Endothelial cell of umbilical vein (primary cell): Measurements from ENCODE around the gene FOXL3. TPM values are rescaled to one million over a fixed set of nuclear protein-coding genes. Genes with fewer than 3 reads are reported as not detected.
"Not testable (repeated sequence)": the region's sequence is repeated elsewhere in the genome, so short reads cannot be mapped to it uniquely, and the experiment has no call there.

Experiments used
- BruUV-seq: library from RNA; stranded (reverse); fragments of 400-500 nt; replicated peaks from 2 replicates; lab custom pipeline; 2021; lab: Mats Ljungman, UMichigan
- CTCF ChIA-PET: fragments of 300-600, 350-600 bp; sonication (Branson Sonifier 250); formaldehyde crosslinking; loops from one replicate; lab custom pipeline; 2021; ENCODE audit warnings: antibody characterized with exemption, inconsistent platforms; lab: Charles Lee
- POLR2A ChIA-PET: fragments of 300-600, 350-600 bp; sonication (Branson Sonifier 250); formaldehyde crosslinking; loops from one replicate; lab custom pipeline; 2021; ENCODE audit warnings: antibody characterized with exemption, inconsistent platforms; lab: Charles Lee
- DNase-seq: peaks from one replicate; pipeline ENCODE4 v3.0.0-alpha.2; 2011; ENCODE audit warnings: low read depth, low spot score
- FAIRE-seq: peaks from 2 replicates; lab custom pipeline; 2011; peaks lifted over from hg19 to GRCh38; lab: Jason Lieb, UNC
- H2AFZ ChIP-seq: 2 replicates; pipeline ENCODE4 v1.6.0; 2012; ENCODE audit warnings: low read depth, low read length, control low read depth, inconsistent platforms
- H3K27ac ChIP-seq: 2 replicates; pipeline ENCODE4 v1.5.1; 2011; ENCODE audit warnings: low read depth, mild to moderate bottlenecking, control low read depth, low read length, moderate library complexity; ENCODE audit not compliant: insufficient read depth
- H3K27me3 ChIP-seq, 2 experiments: 2 replicates each; pipeline versions ENCODE4 v1.6.0 to v1.6.1; 2011; ENCODE audit warnings: low read length in 2 of 2, mixed read lengths in 1 of 2; ENCODE audit not compliant: control insufficient read depth in 2 of 2, insufficient read depth in 2 of 2
- H3K36me3 ChIP-seq, 2 experiments: 2 replicates in 1 of 2; 3 replicates in 1 of 2; pipeline ENCODE4 v1.5.1; 2011; ENCODE audit warnings: low read length in 2 of 2, mild to moderate bottlenecking in 1 of 2, moderate library complexity in 1 of 2; ENCODE audit not compliant: control insufficient read depth in 2 of 2, insufficient read depth in 2 of 2; ENCODE audit errors: extremely low read depth in 1 of 2
- H3K4me1 ChIP-seq: 3 replicates; pipeline ENCODE4 v1.5.1; 2011; ENCODE audit warnings: mild to moderate bottlenecking, low read length; ENCODE audit not compliant: control insufficient read depth, insufficient read depth; ENCODE audit errors: extremely low read depth
- H3K4me2 ChIP-seq: 2 replicates; pipeline ENCODE4 v1.6.1; 2011; ENCODE audit warnings: low read length, control low read depth, mixed read lengths; ENCODE audit not compliant: insufficient read depth
- H3K4me3 ChIP-seq, 3 experiments: fragments of 200-600 bp in 1 of 3; sonication (generic), shearing (Covaris generic) in 1 of 3; replicated peaks in 1 of 3; 2 replicates each; pipeline ENCODE4 v1.5.1; 2011 to 2016; ENCODE audit warnings: control low read depth in 3 of 3, low read length in 3 of 3, mild to moderate bottlenecking in 2 of 3, inconsistent platforms in 1 of 3, low read depth in 1 of 3, moderate library complexity in 1 of 3; ENCODE audit not compliant: insufficient read depth in 1 of 3
- H3K79me2 ChIP-seq: 2 replicates; pipeline ENCODE4 v1.6.0; 2012; ENCODE audit warnings: low read length, inconsistent platforms; ENCODE audit not compliant: control insufficient read depth, insufficient read depth
- H3K9ac ChIP-seq: replicated peaks from 2 replicates; pipeline ENCODE3; 2011; ENCODE audit warnings: low read length, control low read depth; ENCODE audit not compliant: insufficient read depth; ENCODE audit errors: extremely low read depth
- H3K9me1 ChIP-seq: replicated peaks from 3 replicates; pipeline ENCODE4 v1.6.0; 2011; ENCODE audit warnings: mild to moderate bottlenecking, low read length; ENCODE audit not compliant: control insufficient read depth, insufficient read depth; ENCODE audit errors: extremely low read depth
- H3K9me3 ChIP-seq: replicated peaks from 2 replicates; pipeline ENCODE4 v1.5.1; 2012; ENCODE audit warnings: low read length, inconsistent platforms; ENCODE audit not compliant: control insufficient read depth, insufficient read depth
- H4K20me1 ChIP-seq: replicated peaks from 2 replicates; pipeline ENCODE3; 2011; ENCODE audit warnings: mild to moderate bottlenecking, low read length; ENCODE audit not compliant: control insufficient read depth, insufficient read depth; ENCODE audit errors: extremely low read depth
- MYC ChIP-seq: IDR thresholded peaks from one replicate; pipeline ENCODE4 v1.6.1; 2011; ENCODE audit warnings: mild to moderate bottlenecking, low read depth, low read length
- POLR2A ChIP-seq: IDR thresholded peaks from 2 replicates; pipeline ENCODE4 v1.6.1; 2012; ENCODE audit warnings: low read depth, mild to moderate bottlenecking, control low read depth, low read length
- dilution Hi-C: fragments of 300-500 bp; cut with MboI; formaldehyde crosslinking; loops from one replicate; pipeline ENCODE4 v1.15.0; 2019; ENCODE audit warnings: low sequenced_read_pairs; ENCODE audit not compliant: extremely low pct_ligation_motif_present
- intact Hi-C: fragments of 100-400 bp; cut with micrococcal nuclease; formaldehyde crosslinking; loops from one replicate; pipeline ENCODE4 v1.10.0; 2022
- polyA plus RNA-seq, 4 experiments: library from polyadenylated mRNA; depleted of rRNA in 3 of 4; stranded (reverse) in 3 of 4; unstranded in 1 of 4; fragments of >200 nt; gene quantifications; 2 replicates each; pipeline versions ENCODE4 v1.2.1 to v1.2.3, GENCODE V29; 2011 to 2012; ENCODE audit warnings: missing spikeins in 1 of 4
- total RNA-seq: library from RNA; stranded (reverse); gene quantifications from 2 replicates; pipeline ENCODE4 v1.2.3, GENCODE V29; 2021
- TF ChIP-seq, protein P1 (sequence below), 2 donors: IDR thresholded peaks; 1 replicate in 1 of 2; 2 replicates in 1 of 2; pipeline ENCODE4 v1.5.1; 2011; ENCODE audit warnings: low read length in 2 of 2, mild to moderate bottlenecking in 2 of 2, moderate library complexity in 2 of 2, control low read depth in 1 of 2, inconsistent platforms in 1 of 2, low read depth in 1 of 2; ENCODE audit not compliant: insufficient read depth in 1 of 2; ENCODE audit errors: extremely low read depth in 1 of 2

FOXL3 gene
- total and polyA plus RNA-seq, 2 donors (not counting 3 experiments of a cell fraction or from before 2014, with no cell fraction given) = not detected

DNA sequence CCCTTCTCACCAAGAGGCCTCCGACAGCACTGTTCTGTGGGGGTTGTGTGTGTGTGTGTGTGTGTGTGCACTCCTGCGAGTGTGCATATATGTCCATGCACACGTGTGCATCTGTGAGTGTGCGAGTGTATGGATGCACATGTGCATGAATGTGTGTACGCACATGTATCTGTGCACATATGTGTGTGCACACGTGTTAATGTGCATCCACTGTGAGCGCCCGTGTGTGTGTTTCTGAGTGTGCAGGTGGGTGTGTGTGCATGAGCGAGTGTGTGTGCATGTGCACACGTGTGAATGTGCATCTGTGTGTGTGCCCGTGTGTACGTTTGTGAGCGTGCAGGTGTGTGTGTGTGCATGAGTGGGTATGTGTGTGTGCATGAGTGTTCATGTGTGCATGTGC, 48.5 kb upstream of the FOXL3 start:
- peaks cover 10% of the 10 kb centered on the region for H3K79me2 ChIP-seq
- no peaks in the 10 kb centered on the region for H3K4me1 ChIP-seq
- no peak for TF ChIP-seq POLR2A
- TF ChIP-seq, protein P1, sequence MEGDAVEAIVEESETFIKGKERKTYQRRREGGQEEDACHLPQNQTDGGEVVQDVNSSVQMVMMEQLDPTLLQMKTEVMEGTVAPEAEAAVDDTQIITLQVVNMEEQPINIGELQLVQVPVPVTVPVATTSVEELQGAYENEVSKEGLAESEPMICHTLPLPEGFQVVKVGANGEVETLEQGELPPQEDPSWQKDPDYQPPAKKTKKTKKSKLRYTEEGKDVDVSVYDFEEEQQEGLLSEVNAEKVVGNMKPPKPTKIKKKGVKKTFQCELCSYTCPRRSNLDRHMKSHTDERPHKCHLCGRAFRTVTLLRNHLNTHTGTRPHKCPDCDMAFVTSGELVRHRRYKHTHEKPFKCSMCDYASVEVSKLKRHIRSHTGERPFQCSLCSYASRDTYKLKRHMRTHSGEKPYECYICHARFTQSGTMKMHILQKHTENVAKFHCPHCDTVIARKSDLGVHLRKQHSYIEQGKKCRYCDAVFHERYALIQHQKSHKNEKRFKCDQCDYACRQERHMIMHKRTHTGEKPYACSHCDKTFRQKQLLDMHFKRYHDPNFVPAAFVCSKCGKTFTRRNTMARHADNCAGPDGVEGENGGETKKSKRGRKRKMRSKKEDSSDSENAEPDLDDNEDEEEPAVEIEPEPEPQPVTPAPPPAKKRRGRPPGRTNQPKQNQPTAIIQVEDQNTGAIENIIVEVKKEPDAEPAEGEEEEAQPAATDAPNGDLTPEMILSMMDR (IDR thresholded peaks at IDR 0.05; ENCODE audit: extremely low read depth in 1 of 2, insufficient read depth in 1 of 2, low read depth in 1 of 2, low read length in 2 of 2) = no peak
- TF ChIP-seq MYC = no peak
- ChIA-PET POLR2A (no interaction called here), CTCF (no interaction called here)
- intact Hi-C loops (no loop called here), dilution Hi-C loops (no loop called here)
- H2AFZ ChIP-seq = no peak overlapping the region
- no peak overlapping the region for H3K4me2 ChIP-seq
- H3K4me3 ChIP-seq = no peak overlapping the region
- DNase-seq (no peak), FAIRE-seq (no peak)
- no peaks in the 10 kb centered on the region for H3K9me3 ChIP-seq
- no peaks in the 10 kb centered on the region for H3K9me1 ChIP-seq
- no peak overlapping the region for H3K27ac ChIP-seq
- H3K9ac ChIP-seq = no peak overlapping the region
- BruUV-seq = no TSS peak
- H3K36me3 ChIP-seq = no peaks in the 10 kb centered on the region
- H3K27me3 ChIP-seq = no peaks in the 10 kb centered on the region
- H4K20me1 ChIP-seq = no peaks in the 10 kb centered on the region

DNA sequence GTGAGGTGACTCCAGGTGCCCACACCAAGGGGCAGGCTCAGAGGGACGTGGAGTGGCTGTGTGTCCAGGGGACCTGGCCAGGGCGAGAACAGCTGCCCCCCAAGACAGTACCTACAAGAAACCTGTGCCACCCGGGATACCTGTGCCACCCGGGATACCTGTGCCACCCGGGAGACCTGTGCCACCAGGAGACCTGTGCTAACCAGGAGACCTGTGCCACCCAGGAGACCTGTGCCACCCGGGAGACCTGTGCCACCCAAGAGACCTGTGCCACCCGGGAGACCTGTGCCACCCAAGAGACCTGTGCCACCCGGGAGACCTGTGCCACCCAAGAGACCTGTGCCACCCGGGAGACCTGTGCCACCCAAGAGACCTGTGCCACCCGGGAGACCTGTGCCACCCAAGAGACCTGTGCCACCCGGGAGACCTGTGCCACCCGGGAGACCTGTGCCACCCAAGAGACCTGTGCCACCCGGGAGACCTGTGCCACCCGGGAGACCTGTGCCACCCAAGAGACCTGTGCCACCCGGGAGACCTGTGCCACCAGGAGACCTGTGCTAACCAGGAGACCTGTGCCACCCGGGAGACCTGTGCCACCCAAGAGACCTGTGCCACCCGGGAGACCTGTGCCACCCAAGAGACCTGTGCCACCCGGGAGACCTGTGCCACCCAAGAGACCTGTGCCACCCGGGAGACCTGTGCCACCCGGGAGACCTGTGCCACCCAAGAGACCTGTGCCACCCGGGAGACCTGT, 47.0 kb upstream of the FOXL3 start:
- H2AFZ ChIP-seq, H3K36me3 ChIP-seq, H3K9me3 ChIP-seq, POLR2A ChIA-PET, CTCF ChIA-PET, FAIRE-seq, H3K9ac ChIP-seq, H3K9me1 ChIP-seq, H3K4me3 ChIP-seq, intact Hi-C loops, H3K4me2 ChIP-seq, BruUV-seq, H4K20me1 ChIP-seq, dilution Hi-C loops, H3K27ac ChIP-seq, H3K4me1 ChIP-seq, H3K79me2 ChIP-seq, DNase-seq, H3K27me3 ChIP-seq: not testable (repeated sequence)

DNA sequence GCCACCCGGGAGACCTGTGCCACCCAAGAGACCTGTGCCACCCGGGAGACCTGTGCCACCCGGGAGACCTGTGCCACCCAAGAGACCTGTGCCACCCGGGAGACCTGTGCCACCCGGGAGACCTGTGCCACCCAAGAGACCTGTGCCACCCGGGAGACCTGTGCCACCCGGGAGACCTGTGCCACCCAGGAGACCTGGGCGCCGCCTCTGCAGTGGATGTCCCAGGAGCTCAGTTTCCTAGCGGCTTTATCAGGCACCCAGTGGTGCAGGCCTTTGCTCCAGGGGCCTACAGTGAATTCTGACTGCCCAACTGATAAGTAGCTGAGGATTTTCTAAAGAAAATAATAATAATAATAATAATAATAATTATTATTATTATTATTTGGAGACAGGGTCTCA, 46.4 kb upstream of the FOXL3 start:
- dilution Hi-C loops, H3K27ac ChIP-seq, H3K4me2 ChIP-seq, H3K27me3 ChIP-seq, CTCF ChIA-PET, H3K36me3 ChIP-seq, H3K9me1 ChIP-seq, H4K20me1 ChIP-seq, H3K79me2 ChIP-seq, H3K9ac ChIP-seq, BruUV-seq, H2AFZ ChIP-seq, POLR2A ChIA-PET, intact Hi-C loops, H3K4me1 ChIP-seq, DNase-seq, H3K4me3 ChIP-seq, H3K9me3 ChIP-seq, FAIRE-seq: not testable (repeated sequence)
